Stimulated activated CD4-positive, alpha-beta T cell treated with anti-CD3 and anti-CD28 coated beads, Interleukin-12 subunit alpha, Interleukin-12 subunit beta, amount 100 ng/mL, for 24 hours (primary cell): ENCODE data around the gene ADORA2A.
A peak's percentile ranks its signal among the peaks of the same experiment; 100 is the strongest.
"Not testable (repeated sequence)": the region's sequence is repeated elsewhere in the genome, so short reads cannot be mapped to it uniquely, and the experiment has no call there.

Experiments
- DNase-seq, 2 experiments: peaks; one replicate each; pipeline ENCODE4 v3.0.0-alpha.2; 2020; ENCODE audit warnings: low read depth in 2 of 2

Gene ADORA2A

GRCh38 chr22:24485170-24485569, 57.8 kb downstream of the ADORA2A start:
- no peak for DNase-seq

- DNase-seq, result no peak
Observed at GRCh38 chr22:24485608-24486007, 58.2 kb downstream of the ADORA2A start.

GRCh38 chr22:24486501-24486921, 59.1 kb downstream of the ADORA2A start:
- DNase-seq, result peak in 1 of 2 experiments; percentile 5

GRCh38 chr22:24489011-24489410, 61.6 kb downstream of the ADORA2A start:
- no peak for DNase-seq

- not testable (repeated sequence) for DNase-seq
Observed at GRCh38 chr22:24489434-24489833, 62.0 kb downstream of the ADORA2A start.
